Omental fat pad (tissue), 4 donors: ENCODE results near the gene ZNF318. TPM values are rescaled to one million over a fixed set of nuclear protein-coding genes. Genes with fewer than 3 reads are reported as not detected.

ENCODE experiments used
- ATAC-seq: fragments of 150-250 bp; one replicate; pipeline ENCODE4 v1.9.1; 2016; ENCODE audit warnings: mild to moderate bottlenecking, moderate library complexity; ENCODE audit not compliant: low FRiP score
- DNase-seq: peaks from one replicate; pipeline ENCODE4 v3.0.0-alpha.2; 2019; ENCODE audit warnings: low spot score
- total RNA-seq, 4 donors: library from RNA; depleted of rRNA; stranded (reverse); fragments of >200 nt; gene quantifications; one replicate each; pipeline ENCODE4 v1.1.0, GENCODE V29; 2016
- TF ChIP-seq, protein P1 (sequence below), 3 donors: fragments of 450-650 bp; IDR thresholded peaks; one replicate each; pipeline ENCODE4 v1.5.1; 2016 to 2017; ENCODE audit warnings: antibody characterized with exemption in 3 of 3, mild to moderate bottlenecking in 3 of 3, moderate library complexity in 2 of 3

The ZNF318 gene
- total RNA-seq, 4 donors from 2014 or later = 9.2 to 15.8 (median 12.7) TPM

- ATAC-seq (no peak), DNase-seq (no peak)
- TF ChIP-seq, protein P1, sequence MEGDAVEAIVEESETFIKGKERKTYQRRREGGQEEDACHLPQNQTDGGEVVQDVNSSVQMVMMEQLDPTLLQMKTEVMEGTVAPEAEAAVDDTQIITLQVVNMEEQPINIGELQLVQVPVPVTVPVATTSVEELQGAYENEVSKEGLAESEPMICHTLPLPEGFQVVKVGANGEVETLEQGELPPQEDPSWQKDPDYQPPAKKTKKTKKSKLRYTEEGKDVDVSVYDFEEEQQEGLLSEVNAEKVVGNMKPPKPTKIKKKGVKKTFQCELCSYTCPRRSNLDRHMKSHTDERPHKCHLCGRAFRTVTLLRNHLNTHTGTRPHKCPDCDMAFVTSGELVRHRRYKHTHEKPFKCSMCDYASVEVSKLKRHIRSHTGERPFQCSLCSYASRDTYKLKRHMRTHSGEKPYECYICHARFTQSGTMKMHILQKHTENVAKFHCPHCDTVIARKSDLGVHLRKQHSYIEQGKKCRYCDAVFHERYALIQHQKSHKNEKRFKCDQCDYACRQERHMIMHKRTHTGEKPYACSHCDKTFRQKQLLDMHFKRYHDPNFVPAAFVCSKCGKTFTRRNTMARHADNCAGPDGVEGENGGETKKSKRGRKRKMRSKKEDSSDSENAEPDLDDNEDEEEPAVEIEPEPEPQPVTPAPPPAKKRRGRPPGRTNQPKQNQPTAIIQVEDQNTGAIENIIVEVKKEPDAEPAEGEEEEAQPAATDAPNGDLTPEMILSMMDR (IDR thresholded peaks at IDR 0.05) = no peak
Measured at GRCh38 chr6:43293698-43294097, 75.7 kb downstream of the ZNF318 start.

DNA sequence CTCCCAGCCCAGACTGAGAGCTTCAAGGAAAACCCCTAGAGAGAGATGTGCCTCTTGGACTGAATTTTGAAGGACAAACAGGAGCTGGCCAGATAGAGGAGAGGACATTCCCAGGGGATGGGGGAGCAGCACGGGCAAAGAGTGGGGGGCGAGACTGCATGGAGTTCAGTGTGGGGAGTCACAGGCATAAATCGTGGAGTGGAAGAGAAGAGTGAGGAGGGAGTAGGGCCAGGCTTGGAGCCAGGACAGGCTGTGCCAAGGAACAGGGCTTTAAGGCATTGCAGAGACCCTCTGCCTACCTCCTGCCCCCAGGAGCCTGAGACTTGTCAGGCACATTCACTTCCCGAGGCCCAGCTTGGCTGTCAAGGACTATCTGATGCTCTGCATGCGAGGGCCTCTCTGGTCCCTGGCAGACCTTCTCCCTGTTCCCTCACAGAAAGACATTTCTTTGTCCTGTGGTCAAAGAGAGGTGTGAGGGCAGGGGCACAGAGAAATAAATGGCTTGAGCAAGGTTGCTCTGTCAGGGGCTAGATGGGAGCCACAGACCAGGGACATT is 76.6 kb downstream of the ZNF318 start:
- ATAC-seq = no peak

DNA sequence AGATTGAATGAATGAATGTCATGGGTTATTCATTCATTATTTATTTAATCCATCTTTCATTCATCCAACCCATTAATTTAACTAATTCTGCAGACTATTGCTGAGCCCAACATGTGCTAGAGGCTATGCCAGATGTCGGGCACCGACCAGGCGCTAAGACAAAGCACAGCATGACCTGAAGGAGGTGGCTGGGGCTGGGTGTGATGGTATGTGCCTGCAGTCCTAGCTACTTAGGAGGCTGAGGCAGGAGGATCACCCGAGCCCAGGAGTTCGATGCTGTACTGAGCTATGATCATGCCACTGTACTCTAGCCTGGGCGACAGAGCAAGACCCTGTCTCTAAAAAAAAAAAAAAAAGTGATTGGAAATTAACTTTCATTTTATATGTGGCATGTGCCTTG is 77.1 kb downstream of the ZNF318 start:
- no peak for ATAC-seq

More for the DNA sequence above, 76.6 kb downstream of the ZNF318 start:
- TF ChIP-seq, protein P1 (IDR thresholded peaks at IDR 0.05) = no peak
- DNase-seq = no peak

GRCh38 chr6:43291708-43292107 is 77.7 kb downstream of the ZNF318 start:
- TF ChIP-seq, protein P1 (IDR thresholded peaks at IDR 0.05) = no peak
- DNase-seq (no peak), ATAC-seq (no peak)

More for the DNA sequence above, 77.1 kb downstream of the ZNF318 start:
- TF ChIP-seq, protein P1 (IDR thresholded peaks at IDR 0.05) = no peak
- DNase-seq = no peak

DNA sequence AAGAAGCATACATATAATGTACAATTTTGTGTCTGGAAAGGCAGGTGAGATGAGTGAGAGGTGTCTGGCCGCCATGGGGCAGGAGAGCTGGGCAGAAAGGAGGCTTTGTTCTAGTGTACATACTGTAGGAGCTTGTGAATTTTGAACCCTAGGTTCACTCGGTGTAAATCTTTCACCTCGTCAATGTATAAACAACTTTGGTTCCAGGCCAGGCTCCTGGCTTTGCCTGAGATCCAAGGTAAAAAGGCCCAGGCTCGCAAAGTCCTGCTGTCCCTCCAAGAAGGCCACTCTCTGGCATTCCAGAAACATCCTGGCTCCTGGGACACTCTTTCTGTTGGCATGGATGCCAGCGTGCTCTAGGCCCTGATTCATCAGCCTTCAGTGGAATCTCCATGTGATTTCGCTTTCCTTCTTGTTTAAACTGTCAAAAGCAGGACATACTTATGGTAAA is 78.5 kb downstream of the ZNF318 start:
- no peak for DNase-seq
- no peak for ATAC-seq
- TF ChIP-seq, protein P1 (IDR thresholded peaks at IDR 0.05) = no peak

DNA sequence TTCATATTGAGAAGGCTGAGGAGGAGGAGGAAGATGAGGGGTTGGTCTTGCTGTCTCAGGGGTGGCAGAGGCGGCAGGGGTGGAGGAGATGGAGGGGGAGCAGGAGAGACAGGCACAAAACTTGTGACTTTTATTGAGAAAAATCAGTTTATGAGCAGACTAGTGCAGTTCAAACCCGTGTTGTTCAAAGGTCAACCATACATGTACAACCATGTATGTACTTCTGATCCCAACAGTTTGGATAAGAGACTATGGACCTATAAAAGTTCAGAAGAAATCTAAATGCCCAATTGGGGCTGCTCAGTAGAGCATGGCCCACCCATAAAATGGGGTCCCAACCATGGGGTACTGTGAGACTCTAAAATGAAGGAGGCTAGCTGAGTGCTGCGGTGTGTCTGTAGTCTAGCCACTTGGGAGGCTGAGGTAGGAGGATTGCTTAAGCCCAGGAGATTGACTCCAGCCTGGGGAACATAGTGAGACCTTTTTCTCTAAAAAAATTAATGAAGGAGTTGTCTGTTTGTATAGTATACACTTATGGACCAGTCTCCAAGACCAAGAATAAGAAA is 79.0 kb downstream of the ZNF318 start:
- DNase-seq = no peak
- TF ChIP-seq, protein P1 (IDR thresholded peaks at IDR 0.05) = no peak
- ATAC-seq = no peak
